ENCODE data around the gene RXRA.

DNA sequence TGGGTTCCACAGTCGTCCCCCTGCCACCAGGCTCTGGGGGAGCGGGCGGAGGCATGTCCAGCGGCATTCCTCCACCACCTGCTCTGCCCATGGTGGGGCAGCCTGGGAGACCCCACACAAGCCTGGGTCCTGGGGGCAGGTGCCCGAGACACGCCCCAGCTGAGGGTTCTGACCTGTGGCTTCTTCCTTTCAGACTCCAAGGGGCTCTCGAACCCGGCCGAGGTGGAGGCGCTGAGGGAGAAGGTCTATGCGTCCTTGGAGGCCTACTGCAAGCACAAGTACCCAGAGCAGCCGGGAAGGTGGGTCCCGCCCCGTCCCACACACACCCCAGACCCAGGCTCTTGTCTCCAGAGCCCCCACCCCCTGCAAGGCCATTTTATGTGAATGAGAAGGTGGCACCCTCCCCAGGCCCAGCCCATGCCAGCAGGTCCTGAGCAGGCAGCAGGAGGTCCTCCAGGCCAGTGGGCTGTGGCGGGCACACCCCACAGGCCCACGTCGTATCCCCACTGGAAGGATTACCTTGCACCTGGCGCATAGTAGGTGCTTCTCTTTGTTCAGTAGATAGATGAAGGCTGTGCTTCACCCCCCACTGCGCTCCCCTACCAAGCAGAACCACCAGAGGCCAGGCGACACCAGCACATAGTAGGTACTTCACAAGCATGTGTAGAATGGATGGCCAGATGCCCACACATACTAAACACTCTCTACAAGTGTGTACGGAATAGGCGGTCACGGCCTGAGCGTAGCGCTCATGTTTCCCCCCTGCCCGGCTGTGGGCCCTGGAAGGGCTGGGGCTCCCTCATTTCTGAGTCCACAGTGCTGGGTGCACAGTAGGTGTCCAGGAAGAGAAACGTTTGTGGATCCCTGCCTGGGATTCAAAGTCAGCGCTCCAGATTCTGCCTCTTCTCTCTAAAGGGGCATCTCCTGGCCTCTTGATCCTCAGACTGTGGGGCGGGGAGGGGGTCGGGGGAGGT lies 107.9 kb downstream of the RXRA start:
- TF ChIP-seq, protein P1, sequence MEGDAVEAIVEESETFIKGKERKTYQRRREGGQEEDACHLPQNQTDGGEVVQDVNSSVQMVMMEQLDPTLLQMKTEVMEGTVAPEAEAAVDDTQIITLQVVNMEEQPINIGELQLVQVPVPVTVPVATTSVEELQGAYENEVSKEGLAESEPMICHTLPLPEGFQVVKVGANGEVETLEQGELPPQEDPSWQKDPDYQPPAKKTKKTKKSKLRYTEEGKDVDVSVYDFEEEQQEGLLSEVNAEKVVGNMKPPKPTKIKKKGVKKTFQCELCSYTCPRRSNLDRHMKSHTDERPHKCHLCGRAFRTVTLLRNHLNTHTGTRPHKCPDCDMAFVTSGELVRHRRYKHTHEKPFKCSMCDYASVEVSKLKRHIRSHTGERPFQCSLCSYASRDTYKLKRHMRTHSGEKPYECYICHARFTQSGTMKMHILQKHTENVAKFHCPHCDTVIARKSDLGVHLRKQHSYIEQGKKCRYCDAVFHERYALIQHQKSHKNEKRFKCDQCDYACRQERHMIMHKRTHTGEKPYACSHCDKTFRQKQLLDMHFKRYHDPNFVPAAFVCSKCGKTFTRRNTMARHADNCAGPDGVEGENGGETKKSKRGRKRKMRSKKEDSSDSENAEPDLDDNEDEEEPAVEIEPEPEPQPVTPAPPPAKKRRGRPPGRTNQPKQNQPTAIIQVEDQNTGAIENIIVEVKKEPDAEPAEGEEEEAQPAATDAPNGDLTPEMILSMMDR (IDR thresholded peaks at IDR 0.05): no peak
- TF ChIP-seq POLR2A (IDR thresholded peaks at IDR 0.05): no peak
